GM18909 (cell line): ENCODE data around the gene NHSL1.
A peak's percentile ranks its signal among the peaks of the same experiment; 100 is the strongest.

Experiments used
- ATAC-seq: cut with Tn5 transposase; IDR thresholded peaks from one replicate; pipeline ENCODE4 v1.9.1; 2021; ENCODE audit warnings: mild to moderate bottlenecking; ENCODE audit not compliant: unreplicated experiment, poor library complexity

Gene NHSL1

DNA sequence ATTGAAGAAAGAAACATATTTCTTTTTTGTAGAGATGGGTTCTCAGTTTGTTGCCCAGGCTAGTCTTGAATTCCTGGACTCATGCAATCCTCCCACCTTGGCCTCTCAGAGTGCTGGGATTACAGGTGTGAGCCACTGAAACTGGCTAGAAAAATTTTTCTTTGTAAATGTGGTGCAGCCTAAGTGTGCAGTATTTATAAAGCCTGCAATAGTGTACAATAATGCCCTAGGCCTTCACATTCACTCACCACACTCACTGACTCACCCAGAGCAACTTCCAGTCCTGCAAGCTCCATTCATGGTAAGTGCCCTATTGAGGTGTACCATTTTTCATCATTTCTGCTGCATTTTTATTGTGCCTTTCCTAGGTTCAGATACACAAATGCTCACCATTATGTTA lies 31.4 kb downstream of the NHSL1 start:
- no peak for ATAC-seq

DNA sequence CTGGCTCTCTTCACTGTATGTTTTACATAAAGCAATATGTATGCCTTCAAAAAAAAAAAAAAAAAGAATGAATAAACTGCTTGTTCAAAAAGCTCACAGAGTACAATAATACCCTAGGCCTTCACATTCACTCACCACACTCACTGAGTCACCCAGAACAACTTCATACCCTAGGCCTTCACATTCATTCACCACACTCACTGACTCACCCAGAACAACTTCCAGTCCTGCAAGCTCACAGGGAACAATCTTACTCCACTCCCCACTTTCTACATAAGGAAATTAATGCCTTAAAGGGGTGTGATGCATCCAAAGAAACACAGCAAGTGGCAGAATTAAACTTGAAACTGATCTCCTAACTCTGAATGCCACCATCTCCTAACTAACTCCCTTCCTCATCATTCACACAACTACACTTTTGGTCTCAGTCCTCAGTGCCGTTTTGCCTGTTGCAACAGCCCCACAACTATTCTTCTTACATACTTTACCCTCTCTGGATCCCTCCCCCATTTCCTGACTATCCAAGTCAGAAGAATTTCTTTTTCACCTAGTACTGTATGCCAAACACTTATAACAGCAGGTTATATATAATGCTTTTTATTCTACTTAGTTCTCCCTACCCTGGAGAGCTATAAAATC lies 34.2 kb downstream of the NHSL1 start:
- no peak for ATAC-seq

DNA sequence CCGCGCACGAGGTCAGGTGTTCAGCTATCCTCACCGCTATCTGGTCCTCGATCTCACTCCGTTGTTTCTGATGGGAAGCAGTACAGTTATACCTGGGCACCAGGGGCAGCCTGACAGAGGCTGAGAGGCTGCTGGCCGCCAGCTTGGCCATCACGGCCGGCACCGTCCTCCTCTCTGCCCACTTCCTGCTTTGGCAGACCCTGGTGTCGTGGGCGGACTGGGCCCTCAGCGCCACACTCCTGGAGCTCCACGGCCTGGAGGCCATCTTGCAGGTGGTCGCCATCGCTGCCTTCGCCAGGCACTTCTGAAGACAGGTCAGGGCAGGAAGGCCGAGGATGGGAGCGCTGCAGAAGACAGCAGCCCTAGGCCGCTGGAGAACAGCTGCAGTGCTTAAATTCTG lies 35.2 kb downstream of the NHSL1 start:
- ATAC-seq, result no peak

DNA sequence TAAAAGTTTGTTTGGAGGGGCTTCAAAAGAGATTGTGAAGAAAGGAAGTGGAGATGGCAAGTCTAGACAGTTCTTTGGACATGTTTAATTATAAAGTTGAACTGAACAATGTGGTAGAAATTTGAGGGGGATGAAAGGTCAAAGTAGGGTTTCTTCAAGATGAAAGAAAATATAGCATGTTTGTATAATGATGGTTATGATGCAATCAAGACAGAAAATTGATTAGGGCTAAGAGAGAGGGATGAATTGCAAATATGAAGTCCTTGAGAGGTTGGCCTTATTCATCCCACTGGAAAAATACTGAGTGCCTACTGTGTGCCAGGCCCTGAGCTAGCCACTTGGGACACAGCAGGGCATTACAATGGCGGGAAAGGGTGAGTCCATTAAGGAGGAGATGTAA lies 37.6 kb downstream of the NHSL1 start:
- no peak for ATAC-seq

DNA sequence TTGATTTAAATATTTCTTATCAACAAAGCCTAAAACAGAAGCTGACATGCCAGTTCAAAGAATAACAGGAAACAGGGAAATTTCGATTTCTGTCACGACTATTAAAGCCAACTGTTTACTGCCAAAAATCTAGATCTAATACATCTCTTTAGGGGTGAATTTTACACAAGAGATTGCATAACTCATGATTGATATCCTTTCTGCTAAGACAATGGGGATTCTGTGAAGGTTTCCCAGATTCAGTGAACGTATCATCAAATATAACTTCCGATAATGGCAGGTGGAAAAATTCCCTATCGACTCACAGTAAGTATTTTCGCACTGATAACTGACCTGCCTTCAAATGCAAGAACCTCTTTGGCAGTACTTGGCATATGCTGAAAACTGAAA lies 42.9 kb downstream of the NHSL1 start:
- no peak for ATAC-seq

DNA sequence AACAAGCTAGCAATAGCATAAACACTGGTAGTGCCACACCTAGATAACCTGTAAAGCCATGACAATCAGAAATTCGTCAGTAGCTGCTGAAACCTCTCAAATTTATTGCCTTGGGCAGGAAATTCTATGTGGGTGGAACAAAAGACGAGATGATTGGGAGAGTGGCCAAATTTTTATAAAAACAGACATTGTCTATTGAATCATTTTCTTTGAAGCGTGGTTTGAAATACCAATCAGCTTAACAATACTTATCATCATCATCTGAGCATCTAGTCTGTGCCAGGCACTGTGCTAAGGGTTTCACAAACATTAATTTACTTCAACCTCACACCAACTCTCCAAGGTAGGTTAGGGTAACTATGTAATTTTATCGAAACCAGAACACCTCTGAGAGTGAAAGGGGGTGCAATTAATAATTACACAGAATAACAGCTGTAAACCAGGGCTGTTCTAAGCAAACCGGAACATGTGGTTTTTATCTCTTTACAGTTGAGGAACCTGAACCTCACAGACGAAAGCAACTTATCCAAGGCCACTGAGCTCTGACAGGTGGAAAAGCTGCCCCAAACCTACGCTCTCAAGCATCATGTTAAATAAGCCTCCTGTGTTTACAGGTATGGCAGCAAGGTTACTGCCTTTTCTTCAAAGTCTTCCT lies 43.4 kb downstream of the NHSL1 start:
- peak; percentile 99 for ATAC-seq

DNA sequence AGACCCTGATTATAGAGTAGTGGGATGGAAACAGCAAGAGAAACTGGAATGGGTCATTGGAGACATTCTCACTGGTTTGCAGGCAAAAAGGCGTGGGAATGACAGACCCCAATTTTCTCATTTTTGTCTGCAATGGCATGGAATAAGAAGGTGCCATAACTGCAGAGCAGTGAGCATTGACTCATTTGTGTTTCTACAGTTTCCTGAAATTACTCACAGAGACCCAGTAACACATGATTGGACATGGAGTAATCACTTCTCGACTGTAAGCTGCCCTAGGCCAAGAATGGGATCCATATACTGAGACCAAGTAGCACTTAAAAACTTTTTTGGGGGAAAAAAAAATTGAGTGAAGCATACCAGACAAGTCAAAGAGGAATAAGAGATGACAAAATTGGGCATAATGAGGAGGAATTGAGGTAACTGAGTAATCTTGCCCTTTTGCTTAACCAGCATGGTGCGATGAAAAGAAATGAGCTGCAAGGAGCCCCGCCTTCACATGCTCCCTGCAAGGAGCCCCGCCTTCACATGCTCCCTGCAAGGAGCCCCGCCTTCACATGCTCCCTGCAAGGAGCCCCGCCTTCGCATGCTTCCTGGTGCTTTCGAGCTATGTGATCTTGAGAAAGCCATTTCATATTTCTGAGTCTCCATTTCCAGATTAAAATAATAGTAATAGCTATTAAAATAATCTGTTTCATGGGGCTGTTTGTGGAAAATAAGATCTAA lies 44.1 kb downstream of the NHSL1 start:
- ATAC-seq, result peak; percentile 28

DNA sequence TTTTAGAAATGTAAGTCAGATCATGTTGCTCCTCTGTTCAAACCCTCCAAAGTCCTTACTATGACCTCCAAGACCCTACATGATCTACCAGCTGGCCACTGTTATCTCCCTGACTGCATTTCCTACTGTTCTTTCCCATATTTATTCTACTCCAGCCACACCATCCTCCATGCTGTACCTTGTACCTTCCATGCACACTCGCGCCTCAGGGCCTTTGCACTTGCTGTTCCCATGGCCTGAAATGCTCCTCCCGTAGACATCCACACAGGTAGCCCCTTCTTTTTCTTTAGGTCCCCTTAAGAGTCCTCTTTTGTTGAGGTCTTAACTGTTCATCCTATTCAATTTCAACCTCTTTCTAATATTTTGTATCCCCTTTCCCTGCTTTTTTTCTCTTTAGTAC lies 48.3 kb downstream of the NHSL1 start:
- ATAC-seq, result no peak

DNA sequence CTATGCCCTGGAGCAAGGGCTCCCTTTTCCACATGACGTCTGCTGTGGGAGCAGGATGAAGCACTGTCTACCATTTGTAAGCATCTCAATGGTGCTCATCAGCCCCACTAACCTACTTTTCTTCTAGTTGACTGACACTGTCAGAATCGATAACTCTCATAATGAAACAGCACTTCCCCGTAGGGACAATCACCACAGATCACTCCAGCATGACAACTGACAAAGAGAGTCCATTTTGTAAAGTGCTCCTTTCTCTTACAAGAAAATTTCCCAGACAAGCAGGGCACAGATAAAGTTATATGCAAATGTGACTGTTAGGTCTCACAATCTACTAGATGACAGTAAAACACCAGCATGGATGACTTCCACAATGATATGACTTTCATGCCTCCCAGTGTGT lies 48.8 kb downstream of the NHSL1 start:
- peak; percentile 67 for ATAC-seq

DNA sequence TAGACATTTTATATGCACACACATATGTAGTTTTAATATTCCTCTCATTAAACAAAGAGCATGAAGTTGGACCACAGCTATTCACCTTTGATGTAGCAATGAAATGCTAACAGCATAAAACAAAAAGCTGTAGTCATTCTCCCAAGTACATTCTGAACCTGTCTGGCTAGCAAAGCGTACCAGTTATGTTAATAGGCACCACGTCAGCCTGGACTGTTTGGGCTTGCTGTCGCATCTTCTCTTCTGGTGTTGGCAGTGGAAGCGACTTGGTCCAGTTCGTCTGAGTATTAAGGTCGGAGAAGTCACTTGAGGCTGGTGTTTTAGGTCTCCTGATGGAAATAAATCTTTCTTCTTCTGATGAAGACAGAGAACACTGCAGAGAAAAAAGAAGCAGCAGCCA lies 52.5 kb downstream of the NHSL1 start:
- no peak for ATAC-seq

DNA sequence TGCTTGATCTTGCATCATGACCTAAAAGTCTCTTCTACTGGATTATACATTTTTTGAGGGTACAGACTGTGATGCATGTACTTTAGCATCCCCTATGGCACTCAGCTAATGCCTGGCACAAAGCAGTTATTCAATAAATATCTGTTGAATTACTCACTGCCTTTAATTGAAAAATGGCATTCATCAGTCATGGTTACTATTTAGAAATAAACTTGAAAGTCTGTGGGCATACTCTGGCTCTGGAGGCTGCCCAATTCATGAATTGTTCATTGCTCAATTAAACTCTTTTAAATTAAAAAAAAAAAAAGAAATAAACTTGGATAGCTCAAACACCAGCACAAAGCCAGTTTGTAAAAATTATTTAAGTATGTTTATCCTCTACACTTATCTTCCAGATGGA lies 55.3 kb downstream of the NHSL1 start:
- ATAC-seq, result no peak

DNA sequence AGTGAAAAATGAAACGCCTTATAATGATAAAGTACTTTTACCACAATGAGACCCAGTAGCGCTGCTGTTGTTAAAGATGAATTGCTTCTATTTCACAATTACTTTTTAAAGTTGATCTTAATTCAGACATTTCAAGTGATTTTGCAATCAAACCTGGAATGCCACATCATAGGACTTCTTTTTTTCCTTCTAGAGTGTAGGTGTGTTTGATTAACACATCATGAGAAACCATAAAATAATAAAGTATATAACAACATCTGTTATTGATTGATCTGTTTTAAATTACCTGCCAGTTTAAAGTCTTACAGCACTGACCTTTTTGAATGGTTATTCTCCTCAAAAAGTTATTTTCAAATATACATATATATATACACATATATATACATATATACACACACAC lies 56.6 kb downstream of the NHSL1 start:
- ATAC-seq, result no peak

DNA sequence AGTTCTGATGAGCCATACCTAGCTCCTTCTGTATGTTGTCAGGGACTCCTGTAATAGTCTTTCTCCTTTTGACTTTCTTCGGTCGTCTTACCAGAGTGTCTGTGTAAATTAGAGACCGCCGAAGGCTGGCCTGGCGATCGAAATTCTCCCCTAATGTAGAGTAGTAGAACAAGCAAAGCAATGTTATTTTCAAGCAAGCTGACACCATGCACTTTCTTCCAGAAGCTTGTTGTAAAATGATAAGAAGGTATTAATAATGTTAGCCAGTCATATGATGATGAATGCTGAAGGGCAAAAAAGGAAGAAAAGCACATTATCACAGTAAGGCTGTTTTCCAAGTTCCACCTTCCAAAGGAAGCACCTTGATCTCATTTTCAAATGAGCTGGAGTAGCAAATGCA lies 57.3 kb downstream of the NHSL1 start:
- ATAC-seq, result no peak

DNA sequence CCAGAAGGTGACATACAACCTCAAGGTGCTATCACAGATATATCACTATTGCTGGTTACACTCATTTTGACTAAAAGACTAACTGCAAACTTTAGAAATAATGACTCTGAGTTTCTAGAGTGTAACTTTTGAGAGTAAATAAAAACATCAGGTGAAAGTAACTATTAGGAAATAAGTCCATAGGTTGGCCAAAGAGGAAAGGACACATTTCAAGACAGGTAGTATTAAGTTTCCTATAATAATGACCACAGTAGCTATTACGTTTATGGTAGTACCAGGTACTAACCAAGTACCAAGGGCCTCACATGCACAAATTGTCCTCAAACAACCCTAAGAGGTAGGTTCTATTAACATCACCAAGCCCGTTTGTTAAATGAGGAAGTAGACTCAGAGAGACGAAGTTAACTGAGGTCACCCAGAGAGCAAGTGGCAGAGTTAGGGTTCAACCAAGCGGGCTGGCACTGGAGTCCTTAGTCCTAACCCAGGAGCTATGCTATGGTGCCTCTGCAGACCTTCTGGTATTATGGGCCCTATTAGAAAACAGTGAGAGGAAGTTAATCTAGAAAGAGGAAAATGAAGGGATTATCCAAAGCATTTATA lies 58.4 kb downstream of the NHSL1 start:
- no peak for ATAC-seq

DNA sequence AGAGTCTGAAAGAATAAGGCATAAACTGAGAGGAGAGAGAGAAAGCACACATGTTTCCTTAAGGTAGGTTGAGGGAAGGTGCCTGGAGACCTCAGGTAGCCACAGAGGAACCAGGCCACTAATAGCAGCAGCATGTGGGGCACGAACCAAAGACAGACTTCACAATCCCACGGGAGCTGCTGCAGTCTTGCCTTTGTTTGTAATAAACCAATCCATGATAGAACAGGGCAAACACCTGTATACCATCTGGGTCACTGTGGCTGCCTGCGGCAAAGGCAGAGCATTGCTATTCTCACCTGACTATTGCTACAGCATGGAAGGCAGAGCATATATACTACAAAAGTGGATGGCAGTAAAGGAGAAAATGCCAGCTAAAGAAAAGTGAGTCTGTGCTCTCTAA lies 59.0 kb downstream of the NHSL1 start:
- no peak for ATAC-seq

DNA sequence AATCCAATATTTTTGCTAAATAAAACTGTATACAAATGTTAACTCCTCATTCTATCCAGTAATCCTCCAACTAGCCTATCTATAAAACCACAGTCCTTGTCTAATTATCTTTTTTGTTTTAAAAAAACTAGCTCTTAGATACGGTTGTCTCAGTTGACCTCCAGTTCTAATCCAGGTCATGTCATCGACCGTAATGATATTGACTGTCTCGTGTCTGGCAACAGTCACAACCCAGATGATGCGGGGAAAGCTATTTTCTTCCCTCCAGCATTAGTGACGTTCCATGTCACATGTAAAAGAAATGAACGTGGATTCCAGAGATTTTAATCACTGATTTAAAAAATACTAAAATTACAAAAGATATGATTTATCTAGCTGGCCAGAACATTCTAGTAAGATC lies 59.7 kb downstream of the NHSL1 start:
- ATAC-seq, result no peak

DNA sequence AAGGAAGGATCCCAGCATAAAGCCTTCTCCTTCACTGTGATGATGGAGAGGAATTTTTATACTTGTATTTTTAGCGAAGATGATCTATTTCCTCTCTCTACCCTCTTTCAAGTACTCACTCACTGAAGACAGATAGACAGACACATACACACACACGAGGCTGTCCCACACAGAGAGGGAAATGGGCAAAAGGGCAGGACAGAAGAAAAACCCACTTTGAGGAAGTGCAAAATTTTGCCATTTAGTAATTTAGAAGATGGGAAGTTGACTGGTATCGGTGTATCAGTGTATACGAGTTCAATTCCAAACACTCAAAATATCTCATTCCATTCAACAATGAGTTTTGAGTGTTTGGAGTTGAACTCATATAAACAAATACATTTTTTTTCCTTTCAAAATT lies 64.4 kb downstream of the NHSL1 start:
- ATAC-seq, result no peak

DNA sequence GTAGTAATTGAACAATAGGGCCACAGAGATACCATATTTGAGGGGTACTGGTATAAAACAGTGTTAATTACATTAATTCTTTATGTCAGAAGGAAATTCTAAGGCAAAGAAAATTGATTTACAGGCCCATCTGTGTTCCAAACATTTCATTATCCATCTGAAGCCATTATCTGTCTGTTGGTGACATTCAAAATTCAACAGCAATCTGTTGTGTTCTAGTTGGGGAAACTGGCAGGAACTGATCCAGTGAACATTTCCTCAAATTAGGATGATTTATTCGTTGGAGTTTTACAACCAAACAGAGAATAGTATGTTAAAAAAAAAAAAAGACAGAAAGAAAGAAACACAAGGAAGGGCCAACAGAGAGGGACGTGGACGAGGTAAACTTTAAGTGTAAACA lies 65.2 kb downstream of the NHSL1 start:
- no peak for ATAC-seq

DNA sequence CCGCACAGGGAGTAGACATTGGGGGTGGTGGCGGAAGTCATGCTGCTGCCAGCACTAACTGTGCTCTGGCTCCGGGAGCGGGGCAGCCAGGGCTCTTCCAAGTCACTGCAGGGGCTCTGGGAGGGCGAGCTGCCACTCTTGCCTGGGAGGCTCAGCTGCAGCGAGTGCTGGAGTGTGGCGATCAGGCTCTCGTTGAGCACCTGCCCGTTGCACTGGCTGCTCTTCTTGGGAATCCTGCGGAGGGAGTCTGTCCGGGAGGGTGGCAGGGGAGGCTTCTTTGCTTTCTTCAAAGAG lies 67.3 kb downstream of the NHSL1 start:
- no peak for ATAC-seq

DNA sequence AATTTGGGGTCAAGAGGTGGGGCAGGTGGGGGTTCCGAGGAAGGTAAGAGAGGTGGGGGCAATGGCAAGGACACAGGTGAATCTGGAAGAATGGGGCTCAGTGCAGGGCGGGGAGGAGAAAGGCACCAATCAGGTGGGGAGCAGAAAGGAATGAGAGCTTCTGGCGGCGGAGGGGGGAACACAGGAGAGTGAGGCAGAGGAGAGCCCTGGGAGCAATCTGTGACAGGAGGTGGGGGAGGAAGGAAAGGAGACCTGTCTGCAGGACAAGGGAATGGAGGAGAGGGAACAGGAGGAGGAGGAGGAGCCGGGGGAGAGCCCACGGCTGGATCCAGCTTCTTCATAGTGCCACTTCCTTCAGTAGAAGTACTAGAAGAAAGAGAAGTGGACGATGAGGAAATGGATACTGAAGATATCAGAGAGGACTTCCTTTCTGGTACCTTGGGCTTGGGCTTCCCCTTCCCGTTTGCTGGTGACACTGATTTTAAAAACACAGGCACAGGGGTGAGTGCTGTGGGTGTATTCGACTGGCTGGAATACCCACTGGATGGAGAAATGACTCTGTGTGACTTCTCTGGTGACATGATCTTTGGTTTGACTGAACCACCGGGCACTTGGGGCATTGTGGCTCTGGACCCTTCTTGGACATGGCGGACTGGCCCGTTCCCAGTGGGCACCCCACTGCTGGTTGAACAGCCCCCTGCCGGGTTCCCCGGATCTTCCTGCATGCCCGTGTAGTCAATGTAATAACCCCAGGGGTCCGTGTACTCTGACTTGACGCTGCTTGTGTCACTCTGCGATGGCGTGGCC lies 67.8 kb downstream of the NHSL1 start:
- ATAC-seq, result no peak
